ENCODE results near the gene JMJD7. TPM values are rescaled to one million over a fixed set of nuclear protein-coding genes. Genes with fewer than 3 reads are reported as not detected.

JMJD7 gene
- total RNA-seq, 4 donors from 2014 or later = 2.0 to 12.6 (median 7.9) TPM

DNA sequence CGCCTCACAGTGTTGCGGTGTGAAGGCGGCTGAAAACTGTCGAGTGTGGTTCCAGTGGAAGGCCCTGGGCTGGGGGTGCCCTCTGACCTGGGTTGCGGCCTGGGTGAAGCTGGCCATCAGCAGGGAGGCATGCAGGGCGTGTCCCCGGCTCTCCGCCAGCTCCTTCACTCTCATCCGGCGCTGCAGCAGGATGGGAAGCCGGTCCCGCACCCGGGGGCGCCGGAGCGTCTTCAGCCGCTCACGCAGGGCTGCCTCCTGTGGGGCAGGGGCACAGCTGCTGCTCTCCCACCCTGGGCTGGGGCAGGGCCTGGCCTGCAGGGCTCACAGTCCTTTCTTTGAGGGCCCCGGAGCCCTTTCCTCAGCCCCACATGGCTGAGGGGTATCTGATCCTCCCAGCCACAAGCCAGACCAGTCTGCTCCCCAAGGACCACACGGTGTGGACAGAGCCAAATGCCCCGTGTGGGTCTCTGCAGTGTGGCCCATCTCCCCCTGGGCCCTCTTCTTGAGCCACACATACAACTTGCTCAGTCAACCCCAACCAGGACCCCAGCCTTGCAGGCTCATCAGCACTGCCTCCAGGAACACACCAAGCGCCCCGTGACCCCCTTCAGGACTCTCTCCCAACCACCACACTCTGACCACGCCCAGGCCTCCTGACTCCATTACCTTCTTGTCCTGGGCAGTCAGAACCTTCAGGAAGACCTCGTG, 39.1 kb downstream of the JMJD7 start:
- TF ChIP-seq, protein P1, sequence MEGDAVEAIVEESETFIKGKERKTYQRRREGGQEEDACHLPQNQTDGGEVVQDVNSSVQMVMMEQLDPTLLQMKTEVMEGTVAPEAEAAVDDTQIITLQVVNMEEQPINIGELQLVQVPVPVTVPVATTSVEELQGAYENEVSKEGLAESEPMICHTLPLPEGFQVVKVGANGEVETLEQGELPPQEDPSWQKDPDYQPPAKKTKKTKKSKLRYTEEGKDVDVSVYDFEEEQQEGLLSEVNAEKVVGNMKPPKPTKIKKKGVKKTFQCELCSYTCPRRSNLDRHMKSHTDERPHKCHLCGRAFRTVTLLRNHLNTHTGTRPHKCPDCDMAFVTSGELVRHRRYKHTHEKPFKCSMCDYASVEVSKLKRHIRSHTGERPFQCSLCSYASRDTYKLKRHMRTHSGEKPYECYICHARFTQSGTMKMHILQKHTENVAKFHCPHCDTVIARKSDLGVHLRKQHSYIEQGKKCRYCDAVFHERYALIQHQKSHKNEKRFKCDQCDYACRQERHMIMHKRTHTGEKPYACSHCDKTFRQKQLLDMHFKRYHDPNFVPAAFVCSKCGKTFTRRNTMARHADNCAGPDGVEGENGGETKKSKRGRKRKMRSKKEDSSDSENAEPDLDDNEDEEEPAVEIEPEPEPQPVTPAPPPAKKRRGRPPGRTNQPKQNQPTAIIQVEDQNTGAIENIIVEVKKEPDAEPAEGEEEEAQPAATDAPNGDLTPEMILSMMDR (IDR thresholded peaks at IDR 0.05; ENCODE audit: low read depth) = no peak

DNA sequence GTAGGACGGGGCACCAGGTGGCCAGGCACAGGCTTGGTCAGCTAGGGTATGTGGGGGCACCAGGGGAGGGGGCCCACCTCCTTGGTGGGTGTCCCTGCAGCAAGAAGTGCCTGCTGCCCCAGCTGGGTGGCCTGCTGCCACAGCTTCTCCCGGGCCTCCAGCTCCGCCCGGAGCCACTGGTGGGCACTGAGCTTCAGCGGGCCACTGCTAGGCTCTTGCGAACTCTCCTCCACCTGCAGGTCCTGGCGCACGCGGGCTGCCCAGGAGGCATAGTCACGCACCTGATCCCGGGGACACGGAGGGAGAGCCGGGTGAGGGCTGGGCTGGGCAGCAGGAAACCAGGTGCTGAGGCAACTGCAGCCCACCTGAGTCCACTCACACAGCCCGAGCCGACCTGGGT, 40.4 kb downstream of the JMJD7 start:
- TF ChIP-seq, protein P1 (IDR thresholded peaks at IDR 0.05; ENCODE audit: low read depth) = no peak

DNA sequence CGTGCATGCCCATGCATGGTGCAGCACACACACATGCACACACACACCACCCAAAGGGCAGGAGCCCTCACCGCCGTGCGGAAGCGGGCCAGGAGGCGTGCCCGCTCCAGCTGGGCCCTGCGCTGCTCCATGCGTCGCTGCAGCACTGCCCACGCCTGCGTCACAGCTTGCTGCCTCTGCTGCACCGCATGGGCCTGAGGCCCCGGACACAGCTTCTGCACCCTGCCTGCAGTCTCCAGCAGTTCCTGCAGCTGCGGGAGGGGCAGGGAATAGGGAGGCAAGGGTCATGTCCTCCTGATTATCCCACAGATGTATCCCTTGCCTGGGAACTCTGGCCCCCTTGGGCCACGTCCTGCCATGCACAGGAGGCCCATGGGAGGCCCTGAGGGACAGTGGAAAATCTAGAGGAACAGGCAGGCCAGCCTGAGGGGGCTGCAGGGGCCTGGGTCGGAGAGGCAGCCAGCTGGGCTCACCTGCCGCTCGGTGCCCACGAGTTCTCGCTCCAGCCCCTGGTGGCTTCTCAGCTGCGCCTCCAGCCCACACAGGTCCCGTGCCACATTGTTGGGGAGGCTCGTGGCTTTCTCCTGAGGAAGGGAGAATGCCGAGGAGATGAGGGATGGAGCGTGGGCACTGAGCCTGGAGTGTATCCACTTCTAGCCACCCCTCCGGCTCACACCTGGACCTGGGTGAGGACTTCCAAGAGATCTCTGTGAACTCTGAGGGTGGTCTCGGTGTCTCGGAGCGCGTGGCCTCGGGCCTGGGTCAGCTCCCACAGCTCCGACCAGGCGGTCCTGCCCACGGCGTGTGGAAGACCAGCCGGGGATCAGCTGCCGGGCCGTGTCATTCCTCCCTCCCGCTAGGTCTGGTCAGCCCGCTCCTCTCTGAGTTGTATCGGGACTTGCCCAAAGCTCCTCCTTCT, 42.1 kb downstream of the JMJD7 start:
- TF ChIP-seq, protein P1 (IDR thresholded peaks at IDR 0.05; ENCODE audit: low read depth) = no peak

DNA sequence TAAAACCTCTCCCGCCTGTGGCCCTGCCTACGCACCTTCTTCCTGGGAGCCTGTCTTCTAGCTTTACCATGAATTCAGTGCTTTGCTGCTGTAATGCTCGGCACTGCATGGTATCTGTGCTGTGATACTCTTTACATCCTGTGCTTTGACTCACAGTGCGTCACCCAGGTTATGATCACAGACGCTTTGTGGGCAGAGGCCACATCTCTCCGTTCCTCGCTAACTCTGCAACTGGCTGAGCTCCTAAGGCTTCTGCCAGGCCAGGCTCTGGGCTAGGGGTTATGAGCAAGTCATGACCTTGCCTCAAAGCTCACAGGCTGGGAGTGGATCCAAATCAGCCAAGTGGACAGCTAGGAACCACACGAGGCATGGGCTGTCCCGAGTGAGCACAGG, 42.8 kb downstream of the JMJD7 start:
- TF ChIP-seq, protein P1 (IDR thresholded peaks at IDR 0.05; ENCODE audit: low read depth) = no peak

DNA sequence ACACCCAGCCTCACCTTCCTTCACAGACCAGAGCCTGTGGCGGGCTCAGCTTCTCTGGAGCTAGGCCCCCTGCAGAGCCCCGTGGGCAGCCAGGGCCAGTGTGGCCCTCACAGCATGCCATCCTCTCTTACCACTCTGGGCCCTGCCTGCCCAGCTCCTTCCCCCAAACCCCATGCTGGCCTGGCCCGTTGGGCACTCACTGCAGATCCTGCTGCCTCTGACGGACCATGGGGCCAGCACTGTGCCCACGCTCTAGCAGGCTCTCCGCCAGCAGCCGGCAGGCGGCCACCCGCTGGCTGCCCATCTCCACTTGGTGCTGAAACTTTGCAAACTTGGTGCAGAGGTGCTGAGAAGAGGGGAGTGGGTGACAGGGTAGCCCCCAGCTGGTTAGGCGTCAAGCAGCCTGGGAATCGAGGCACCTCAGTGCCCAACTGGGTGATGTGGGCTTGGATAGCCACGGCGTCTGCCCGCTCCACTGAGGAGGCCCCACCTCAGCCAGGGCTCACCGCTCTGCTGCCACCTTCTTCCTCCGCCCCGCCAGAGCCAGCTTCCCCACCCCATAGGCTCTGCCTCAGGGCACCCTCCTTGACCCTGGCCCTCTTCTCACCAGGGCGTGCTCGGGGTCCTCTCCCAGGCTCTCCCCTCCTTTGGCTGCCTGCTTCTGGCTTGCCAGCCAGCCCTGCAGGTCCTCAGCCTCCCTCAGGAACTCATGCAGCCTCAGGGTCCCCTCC, 43.4 kb downstream of the JMJD7 start:
- TF ChIP-seq, protein P1 (IDR thresholded peaks at IDR 0.05; ENCODE audit: low read depth) = no peak

DNA sequence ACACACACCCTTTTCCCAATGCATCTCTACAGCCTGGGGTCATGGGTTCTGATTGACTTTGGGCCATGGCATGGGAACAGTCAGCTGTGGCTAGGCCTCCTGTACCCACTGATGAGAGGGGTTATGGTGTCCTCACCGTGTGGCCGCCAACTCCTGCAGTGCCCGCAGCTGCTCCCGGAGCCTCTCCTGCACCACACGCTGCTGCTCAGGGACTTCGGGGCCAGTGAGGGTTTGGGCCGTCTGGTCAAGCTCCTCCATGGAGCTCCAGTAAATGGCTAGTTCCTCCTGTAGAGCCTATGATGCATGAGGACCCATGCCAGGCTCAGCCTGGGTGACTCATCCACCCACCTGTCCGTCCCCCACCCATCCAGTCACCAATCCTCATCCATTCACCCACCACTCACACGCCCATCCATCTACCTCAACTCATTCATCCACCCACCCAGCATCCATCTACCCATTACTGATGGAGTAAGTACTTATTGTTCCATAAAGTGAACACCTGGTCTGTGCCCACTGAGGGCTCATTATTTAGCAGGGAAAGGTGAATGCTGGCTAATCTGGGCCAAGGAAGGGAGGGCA, 44.4 kb downstream of the JMJD7 start:
- TF ChIP-seq, protein P1 (IDR thresholded peaks at IDR 0.05; ENCODE audit: low read depth) = no peak
